Measurements from ENCODE around the gene ROBO1. TPM values are rescaled to one million over a fixed set of nuclear protein-coding genes. Genes with fewer than 3 reads are reported as not detected.

Gene ROBO1
- total RNA-seq, 1 donor from 2014 or later, result 27.1 TPM

GRCh38 chr3:78809966-78810365 lies 957.8 kb downstream of the ROBO1 start:
- TF ChIP-seq CTCF (IDR thresholded peaks at IDR 0.05), result no peak
- no peak overlapping the region for H3K4me3 ChIP-seq
- ATAC-seq (no peak), DNase-seq (no peak)
- H3K27ac ChIP-seq, result no peak overlapping the region
- H3K4me1 ChIP-seq, result no peaks in the 10 kb centered on the region
- H3K27me3 ChIP-seq, result no peaks in the 10 kb centered on the region
- intact Hi-C loops (cut with DNase I), result no loop called here
- no peaks in the 10 kb centered on the region for H3K9me3 ChIP-seq
- no peaks in the 10 kb centered on the region for H3K36me3 ChIP-seq

DNA sequence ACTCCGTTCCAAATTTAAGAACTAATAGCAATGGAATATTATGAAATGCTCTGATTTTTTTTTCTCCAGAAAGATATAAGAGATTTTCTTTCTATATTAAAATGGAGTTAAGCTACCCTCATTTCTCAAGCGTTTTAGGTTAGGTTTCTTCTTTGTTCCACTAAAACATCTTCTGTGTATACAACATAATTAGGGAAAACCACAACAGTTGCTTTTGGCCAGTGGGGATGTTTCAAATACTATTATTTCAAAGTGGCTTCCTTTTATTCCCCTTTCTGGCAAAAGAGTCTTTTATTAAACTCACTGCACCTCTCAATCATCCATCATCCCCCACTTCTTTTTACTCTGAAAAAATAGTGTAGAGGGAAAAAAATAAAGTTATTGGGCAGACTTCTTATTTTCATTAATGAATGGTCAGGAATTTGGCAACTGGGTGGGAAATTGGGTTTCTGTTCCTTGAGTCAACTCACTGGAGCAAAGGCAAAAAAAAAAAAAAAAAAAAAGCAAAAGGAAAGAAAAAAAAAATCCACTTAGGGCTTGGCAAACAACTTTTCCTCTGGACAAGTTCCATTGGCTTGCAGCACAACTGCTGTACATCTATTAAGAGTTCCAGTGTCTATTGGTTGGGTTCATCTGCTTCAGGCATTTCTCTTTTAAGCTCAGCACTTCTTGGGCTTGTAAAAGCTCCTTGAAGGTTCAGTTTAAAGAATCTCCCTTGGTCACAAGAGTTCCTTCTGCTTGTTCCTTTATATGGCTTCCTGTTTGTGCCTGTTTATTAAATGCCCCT lies 963.4 kb downstream of the ROBO1 start:
- Histone ChIP-seq H3K4me1 (no peaks in the 10 kb centered on the region), H3K27ac (no peak overlapping the region), H3K4me3 (no peak overlapping the region), H3K9me3 (no peaks in the 10 kb centered on the region), H3K27me3 (no peaks in the 10 kb centered on the region), H3K36me3 (no peaks in the 10 kb centered on the region)
- ATAC-seq (no peak), DNase-seq (no peak)
- intact Hi-C loops (cut with DNase I), result no loop called here
- no peak for TF ChIP-seq CTCF (IDR thresholded peaks at IDR 0.05)

DNA sequence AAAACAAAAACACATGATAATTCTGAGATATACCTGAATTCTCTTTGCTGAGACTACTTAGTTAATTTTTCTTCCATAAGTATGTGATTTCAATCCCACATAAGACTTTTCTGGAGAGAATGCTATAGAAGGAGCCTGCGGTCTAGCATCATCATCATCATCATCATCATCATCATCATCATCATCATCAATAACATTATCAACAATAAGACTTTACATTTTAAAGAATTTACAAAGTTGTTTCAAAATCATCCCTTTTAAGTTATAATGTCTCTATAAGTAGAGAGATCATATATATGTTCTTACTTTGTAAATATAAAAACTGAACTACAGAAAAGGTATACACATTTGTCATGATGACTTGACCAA lies 965.3 kb downstream of the ROBO1 start:
- no peak overlapping the region for H3K4me3 ChIP-seq
- no peaks in the 10 kb centered on the region for H3K27me3 ChIP-seq
- H3K4me1 ChIP-seq, result no peaks in the 10 kb centered on the region
- H3K27ac ChIP-seq, result no peak overlapping the region
- ATAC-seq (no peak), DNase-seq (no peak)
- TF ChIP-seq CTCF (IDR thresholded peaks at IDR 0.05), result no peak
- no peaks in the 10 kb centered on the region for H3K9me3 ChIP-seq
- intact Hi-C loops (cut with DNase I), result no loop called here
- H3K36me3 ChIP-seq, result no peaks in the 10 kb centered on the region

GRCh38 chr3:78801926-78802561 lies 965.8 kb downstream of the ROBO1 start:
- Histone ChIP-seq H3K4me1 (no peaks in the 10 kb centered on the region), H3K9me3 (no peaks in the 10 kb centered on the region), H3K4me3 (no peak overlapping the region), H3K27me3 (no peaks in the 10 kb centered on the region), H3K27ac (no peak overlapping the region), H3K36me3 (no peaks in the 10 kb centered on the region)
- intact Hi-C loops (cut with DNase I), result no loop called here
- DNase-seq (no peak), ATAC-seq (no peak)
- TF ChIP-seq CTCF (IDR thresholded peaks at IDR 0.05), result no peak

GRCh38 chr3:78799681-78800080 lies 968.1 kb downstream of the ROBO1 start:
- ATAC-seq (no peak), DNase-seq (no peak)
- Histone ChIP-seq H3K4me3 (no peak overlapping the region), H3K4me1 (no peaks in the 10 kb centered on the region), H3K36me3 (no peaks in the 10 kb centered on the region), H3K9me3 (no peaks in the 10 kb centered on the region), H3K27ac (no peak overlapping the region), H3K27me3 (no peaks in the 10 kb centered on the region)
- no peak for TF ChIP-seq CTCF (IDR thresholded peaks at IDR 0.05)
- intact Hi-C loops (cut with DNase I), result no loop called here

Measured in upper lobe of right lung (tissue), 1 donor.